ENCODE measurements around the gene ISLR. TPM values are rescaled to one million over a fixed set of nuclear protein-coding genes. Genes with fewer than 3 reads are reported as not detected.

ISLR gene
- total RNA-seq, 1 donor = 73.8 TPM

- H3K4me3 ChIP-seq (ENCODE audit: low read depth, low read length) = no peak overlapping the region
- TF ChIP-seq CTCF (IDR thresholded peaks at IDR 0.05; ENCODE audit: insufficient read depth, low read depth, low read length) = no peak
- DNase-seq (ENCODE audit: low read depth) = no peak
Measured at GRCh38 chr15:74221399-74222239, 48.1 kb downstream of the ISLR start.

GRCh38 chr15:74222240-74223119, 49.0 kb downstream of the ISLR start:
- no peak for DNase-seq (ENCODE audit: low read depth)
- TF ChIP-seq CTCF (IDR thresholded peaks at IDR 0.05; ENCODE audit: insufficient read depth, low read depth, low read length) = no peak

GRCh38 chr15:74225928-74226327, 52.4 kb downstream of the ISLR start:
- TF ChIP-seq CTCF (IDR thresholded peaks at IDR 0.05; ENCODE audit: insufficient read depth, low read depth, low read length) = no peak
- DNase-seq (ENCODE audit: low read depth) = no peak
- no peak overlapping the region for H3K4me3 ChIP-seq (ENCODE audit: low read depth, low read length)

More at GRCh38 chr15:74222240-74223119, 49.0 kb downstream of the ISLR start:
- no peak overlapping the region for H3K4me3 ChIP-seq (ENCODE audit: low read depth, low read length)

Small RNAs within 50 kb of the gene (small RNA-seq; reads per million reads assigned to genes)
- not detected for gene RF00017

Other genes with a start within 250 kb of the ISLR start
- gene LOXL1, start 247.2 kb upstream of the ISLR start, total RNA-seq = 73.8 and 99.9 TPM in 2 replicates
- 17.1 and 19.0 TPM in 2 replicates for gene STOML1, start 181.4 kb upstream of the ISLR start, total RNA-seq
- 49.6 and 56.1 TPM in 2 replicates for gene PML, start 179.0 kb upstream of the ISLR start, total RNA-seq
- gene GOLGA6A, start 91.2 kb upstream of the ISLR start, total RNA-seq = not detected in 2 replicates
- gene ISLR2, start 43.1 kb upstream of the ISLR start, total RNA-seq = 0.32 TPM in 1 of 2 replicates, not detected in the other
- gene STRA6, start 29.1 kb downstream of the ISLR start, total RNA-seq = 52.7 and 64.4 TPM in 2 replicates
- gene CCDC33, start 62.6 kb downstream of the ISLR start, total RNA-seq = 0.86 and 1.9 TPM in 2 replicates
- 0.64 and 0.86 TPM in 2 replicates for gene CYP11A1, start 193.9 kb downstream of the ISLR start, total RNA-seq

All from fibroblast of villous mesenchyme (primary cell).